HEK293 (cell line): Measurements from ENCODE around the gene ZNF292.

ENCODE experiments used
- GLI4 ChIP-seq: fragments of 450-650 bp; formaldehyde crosslinking; IDR thresholded peaks from 2 replicates; pipeline ENCODE4 v1.5.1; 2016; ENCODE audit warnings: missing biosample characterization, missing genetic modification characterization
- HOXA7 ChIP-seq: sonication (generic); formaldehyde crosslinking; IDR thresholded peaks from 2 replicates; pipeline ENCODE4 v1.8.1; 2022; ENCODE audit warnings: missing genetic modification reagents, borderline replicate concordance
- PRDM10 ChIP-seq: fragments of 450-650 bp; formaldehyde crosslinking; IDR thresholded peaks from 2 replicates; pipeline ENCODE4 v1.5.1; 2016; ENCODE audit warnings: missing biosample characterization, missing genetic modification characterization
- SP2 ChIP-seq: fragments of 450-650 bp; formaldehyde crosslinking; IDR thresholded peaks from 2 replicates; pipeline ENCODE4 v1.5.1; 2016; ENCODE audit warnings: missing biosample characterization, missing genetic modification characterization
- TF ChIP-seq, protein P1 (sequence below): fragments of 450-650 bp; formaldehyde crosslinking; IDR thresholded peaks from 2 replicates; pipeline ENCODE4 v1.5.1; 2017; ENCODE audit warnings: missing biosample characterization, mild to moderate bottlenecking, missing genetic modification characterization, moderate library complexity

DNA sequence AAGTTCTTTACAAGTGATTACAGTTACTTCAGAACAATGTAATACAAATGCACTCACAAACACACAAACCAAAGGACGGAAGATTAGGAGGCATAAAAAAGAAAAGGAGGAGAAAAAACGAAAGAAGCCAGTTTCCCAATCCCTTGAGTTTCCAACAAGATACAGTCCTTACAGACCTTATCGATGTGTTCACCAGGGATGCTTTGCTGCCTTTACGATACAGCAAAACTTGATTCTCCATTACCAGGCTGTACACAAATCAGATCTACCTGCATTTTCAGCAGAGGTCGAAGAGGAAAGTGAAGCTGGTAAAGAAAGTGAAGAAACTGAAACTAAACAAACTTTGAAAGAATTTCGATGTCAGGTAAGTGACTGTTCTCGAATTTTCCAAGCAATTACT lies 104.4 kb downstream of the ZNF292 start:
- no peak for TF ChIP-seq GLI4 (tag by site-specific recombination)
- no peak for TF ChIP-seq SP2 (tag by site-specific recombination)
- TF ChIP-seq, protein P1, sequence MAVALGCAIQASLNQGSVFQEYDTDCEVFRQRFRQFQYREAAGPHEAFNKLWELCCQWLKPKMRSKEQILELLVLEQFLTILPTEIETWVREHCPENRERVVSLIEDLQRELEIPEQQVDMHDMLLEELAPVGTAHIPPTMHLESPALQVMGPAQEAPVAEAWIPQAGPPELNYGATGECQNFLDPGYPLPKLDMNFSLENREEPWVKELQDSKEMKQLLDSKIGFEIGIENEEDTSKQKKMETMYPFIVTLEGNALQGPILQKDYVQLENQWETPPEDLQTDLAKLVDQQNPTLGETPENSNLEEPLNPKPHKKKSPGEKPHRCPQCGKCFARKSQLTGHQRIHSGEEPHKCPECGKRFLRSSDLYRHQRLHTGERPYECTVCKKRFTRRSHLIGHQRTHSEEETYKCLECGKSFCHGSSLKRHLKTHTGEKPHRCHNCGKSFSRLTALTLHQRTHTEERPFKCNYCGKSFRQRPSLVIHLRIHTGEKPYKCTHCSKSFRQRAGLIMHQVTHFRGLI (tag by site-specific recombination) = no peak
- no peak for TF ChIP-seq PRDM10 (tag by site-specific recombination)
- TF ChIP-seq HOXA7 (CRISPR knock-in tag) = no peak
